HCT116 (cell line): ENCODE results near the gene NFKBIA. TPM values are rescaled to one million over a fixed set of nuclear protein-coding genes. Genes with fewer than 3 reads are reported as not detected.

Source experiments
- ATAC-seq: fragments of 200-7000 bp; cut with Tn5 transposase; 2 replicates; pipeline ENCODE4 v1.9.1; 2020; ENCODE audit warnings: mild to moderate bottlenecking, moderate library complexity
- BruUV-seq: library from RNA; stranded (reverse); fragments of 400-500 nt; replicated peaks from 2 replicates; lab custom pipeline; 2021; lab: Mats Ljungman, UMichigan
- CTCF ChIA-PET: fragments of 300-600 bp; sonication (Branson Sonifier 250); formaldehyde crosslinking; loops from one replicate; lab custom pipeline; 2021; ENCODE audit warnings: antibody characterized with exemption; lab: Charles Lee
- POLR2A ChIA-PET: fragments of 300-600, 350-600 bp; sonication (Branson Sonifier 250); formaldehyde crosslinking; loops from one replicate; lab custom pipeline; 2021; ENCODE audit warnings: antibody characterized with exemption; lab: Charles Lee
- RAD21 ChIA-PET, 2 experiments: fragments of 300-600 bp; sonication (Branson Sonifier 250); formaldehyde crosslinking; loops; one replicate each; lab custom pipeline; 2023; ENCODE audit warnings: low total read pairs in 2 of 2; ENCODE audit not compliant: uncharacterized antibody in 2 of 2, unreplicated experiment in 2 of 2, low non-redundant PET in 1 of 2; lab: Charles Lee
- DNase-seq: peaks from one replicate; pipeline ENCODE4 v3.0.0-alpha.2; 2010; ENCODE audit warnings: low read depth, low spot score
- H2AFZ ChIP-seq: fragments of 200-600 bp; shearing (Covaris generic), sonication (generic); 2 replicates; pipeline ENCODE4 v1.6.1; 2017; ENCODE audit warnings: low read depth, mixed run types, mixed read lengths, antibody characterized with exemption, low read length; ENCODE audit not compliant: poor library complexity, severe bottlenecking
- H3K27ac ChIP-seq: 2 replicates; pipeline ENCODE4 v1.5.1; 2012; ENCODE audit warnings: low read depth, low read length
- H3K27me3 ChIP-seq: fragments of 200-600 bp; sonication (generic); 2 replicates; pipeline ENCODE4 v1.6.1; 2016; ENCODE audit warnings: mixed run types, low read length, mixed read lengths; ENCODE audit not compliant: insufficient read depth
- H3K36me3 ChIP-seq, 2 experiments: fragments of 200-500 bp in 1 of 2; fragments of 200-600 bp in 1 of 2; sonication (Bioruptor generic) in 1 of 2; sonication (generic) in 1 of 2; 2 replicates each; pipeline versions ENCODE4 v1.5.1 to v1.6.1; 2014 to 2016; ENCODE audit warnings: low read length in 2 of 2, inconsistent platforms in 1 of 2, mixed read lengths in 1 of 2, mixed run types in 1 of 2; ENCODE audit not compliant: insufficient read depth in 2 of 2, control insufficient read depth in 1 of 2
- H3K4me1 ChIP-seq, 2 experiments: fragments of 200-600 bp in 1 of 2; sonication (generic) in 1 of 2; 2 replicates each; pipeline versions ENCODE4 v1.5.1 to v1.6.1; 2012 to 2017; ENCODE audit warnings: low read length in 2 of 2, inconsistent platforms in 1 of 2, mild to moderate bottlenecking in 1 of 2, mixed read lengths in 1 of 2, mixed run types in 1 of 2, moderate library complexity in 1 of 2; ENCODE audit not compliant: insufficient read depth in 2 of 2, control insufficient read depth in 1 of 2
- H3K4me2 ChIP-seq: fragments of 200-600 bp; sonication (generic); 2 replicates; pipeline ENCODE4 v1.6.1; 2017; ENCODE audit warnings: mixed run types, low read length, mixed read lengths
- H3K4me3 ChIP-seq, 2 experiments: fragments of 200-600 bp in 1 of 2; sonication (generic) in 1 of 2; replicated peaks in 1 of 2; 2 replicates each; pipeline ENCODE4 v1.5.1; 2011 to 2016; ENCODE audit warnings: low read length in 2 of 2, control low read depth in 1 of 2, low read depth in 1 of 2, mild to moderate bottlenecking in 1 of 2, mixed read lengths in 1 of 2, mixed run types in 1 of 2
- H3K79me2 ChIP-seq: fragments of 200-600 bp; sonication (generic); 2 replicates; pipeline ENCODE4 v1.6.1; 2017; ENCODE audit warnings: mild to moderate bottlenecking, mixed run types, low read length, moderate library complexity, mixed read lengths; ENCODE audit not compliant: insufficient read depth
- H3K9ac ChIP-seq: fragments of 200-600 bp; sonication (generic); 2 replicates; pipeline ENCODE4 v1.6.1; 2016; ENCODE audit warnings: low read length, mixed read lengths
- H3K9me2 ChIP-seq: fragments of 200-600 bp; sonication (generic), shearing (Covaris generic); 2 replicates; pipeline ENCODE4 v1.6.1; 2017; ENCODE audit warnings: mixed run types, mild to moderate bottlenecking, moderate library complexity; ENCODE audit not compliant: insufficient read depth
- H3K9me3 ChIP-seq, 2 experiments: fragments of 200-500 bp in 1 of 2; fragments of 200-600 bp in 1 of 2; sonication (Bioruptor generic) in 1 of 2; sonication (generic) in 1 of 2; 2 replicates each; pipeline ENCODE4 v1.6.1; 2014 to 2017; ENCODE audit warnings: low read length in 2 of 2, mixed read lengths in 2 of 2, inconsistent platforms in 1 of 2, low read depth in 1 of 2, mild to moderate bottlenecking in 1 of 2, mixed run types in 1 of 2, moderate library complexity in 1 of 2; ENCODE audit not compliant: control insufficient read depth in 1 of 2, insufficient read depth in 1 of 2
- H4K20me1 ChIP-seq: fragments of 200-600 bp; sonication (generic), shearing (Covaris generic); 2 replicates; pipeline ENCODE4 v1.6.1; 2017; ENCODE audit warnings: mixed run types, mild to moderate bottlenecking, moderate library complexity; ENCODE audit not compliant: insufficient read depth
- CEBPB ChIP-seq: IDR thresholded peaks from 2 replicates; pipeline ENCODE4 v1.6.1; 2012; ENCODE audit warnings: low read depth
- CTCF ChIP-seq, 3 experiments: fragments of 200-600 bp in 1 of 3; sonication (generic) in 1 of 3; IDR thresholded peaks in 2 of 3; conservative IDR thresholded peaks in 1 of 3; 2 replicates each; pipeline ENCODE4 v1.5.1; 2012 to 2017; ENCODE audit warnings: low read depth in 2 of 3, low read length in 2 of 3, antibody characterized with exemption in 1 of 3, borderline replicate concordance in 1 of 3, control low read depth in 1 of 3, mild to moderate bottlenecking in 1 of 3, mixed read lengths in 1 of 3, mixed run types in 1 of 3, moderate library complexity in 1 of 3; ENCODE audit not compliant: insufficient read depth in 1 of 3
- ELF1 ChIP-seq: IDR thresholded peaks from 2 replicates; pipeline ENCODE4 v1.6.1; 2012; ENCODE audit warnings: low read depth, borderline replicate concordance
- FOSL1 ChIP-seq: IDR thresholded peaks from 2 replicates; pipeline ENCODE4 v1.6.1; 2012; ENCODE audit warnings: low read depth
- POLR2A ChIP-seq: IDR thresholded peaks from 2 replicates; pipeline ENCODE4 v1.7.0; 2011; ENCODE audit warnings: borderline replicate concordance; ENCODE audit not compliant: insufficient read depth, insufficient read length; ENCODE audit errors: extremely low read depth
- SIN3A ChIP-seq: IDR thresholded peaks from 2 replicates; pipeline ENCODE4 v1.6.1; 2012; ENCODE audit warnings: low read depth
- SP1 ChIP-seq: IDR thresholded peaks from 2 replicates; pipeline ENCODE4 v1.6.1; 2012; ENCODE audit warnings: low read depth
- TCF7L2 ChIP-seq: IDR thresholded peaks from 2 replicates; pipeline ENCODE4 v1.7.0; 2011; ENCODE audit warnings: borderline replicate concordance, inconsistent platforms; ENCODE audit not compliant: insufficient read depth, insufficient read length; ENCODE audit errors: extremely low read depth
- ZNF274 ChIP-seq: fragments of 200-500 bp; sonication (Bioruptor generic); IDR thresholded peaks from 2 replicates; pipeline ENCODE4 v1.6.1; 2014; ENCODE audit warnings: mild to moderate bottlenecking, low read depth, low read length, inconsistent platforms
- intact Hi-C: fragments of 100-400 bp; cut with micrococcal nuclease; formaldehyde crosslinking; loops from 2 replicates; pipeline ENCODE4 v1.10.0; 2022
- total RNA-seq: library from RNA; stranded (reverse); gene quantifications from one replicate; pipeline ENCODE4 v1.2.1, GENCODE V29; 2021; ENCODE audit not compliant: unreplicated experiment
- TF ChIP-seq, protein P1 (sequence below): IDR thresholded peaks from 2 replicates; pipeline ENCODE4 v1.6.1; 2011; ENCODE audit warnings: mild to moderate bottlenecking, low read length, moderate library complexity; ENCODE audit not compliant: insufficient replicate concordance; ENCODE audit errors: extremely low read depth

The NFKBIA gene
- total RNA-seq, 1 experiment from 2014 or later: 42.6 TPM

DNA sequence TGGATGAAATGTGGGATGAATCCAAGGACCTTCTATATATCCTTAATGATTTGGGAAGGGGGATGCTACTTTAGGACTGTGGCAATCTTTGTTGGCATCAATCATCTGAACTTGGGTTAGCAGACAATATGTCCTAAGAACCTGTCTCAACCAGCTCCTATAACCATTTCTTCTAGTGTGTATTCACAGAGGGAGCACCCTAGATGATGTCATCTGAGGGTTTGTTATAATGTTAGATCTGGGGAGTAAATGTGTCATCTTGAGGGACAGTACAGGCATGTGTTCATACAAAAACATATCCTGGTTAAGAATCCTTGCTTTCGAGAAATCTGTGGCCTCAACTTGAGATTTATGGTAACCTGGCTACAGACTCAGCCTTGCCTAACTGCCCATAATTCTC is 41.9 kb upstream of the NFKBIA start:
- no peaks in the 10 kb centered on the region for H3K9me3 ChIP-seq
- H3K4me2 ChIP-seq: no peak overlapping the region
- H2AFZ ChIP-seq: no peak overlapping the region
- ChIA-PET POLR2A (no interaction called here), RAD21 (no interaction called here), CTCF (no interaction called here)
- H3K9ac ChIP-seq: no peak overlapping the region
- H3K27ac ChIP-seq: no peak overlapping the region
- no peaks in the 10 kb centered on the region for H3K79me2 ChIP-seq
- DNase-seq (no peak), ATAC-seq (no peak)
- H3K27me3 ChIP-seq: no peaks in the 10 kb centered on the region
- no peaks in the 10 kb centered on the region for H3K9me2 ChIP-seq
- no peaks in the 10 kb centered on the region for H4K20me1 ChIP-seq
- no peaks in the 10 kb centered on the region for H3K36me3 ChIP-seq
- TF ChIP-seq SIN3A: no peak
- TF ChIP-seq ELF1: no peak
- no peak for TF ChIP-seq CEBPB
- TF ChIP-seq CTCF (IDR thresholded peaks at IDR 0.05 in 2 of 3, conservative IDR thresholded peaks at IDR 0.05 in 1 of 3; ENCODE audit: borderline replicate concordance in 1 of 3, insufficient read depth in 1 of 3, low read depth in 2 of 3, low read length in 2 of 3): no peak
- no peak for TF ChIP-seq FOSL1
- no peak for TF ChIP-seq SP1
- no peak for TF ChIP-seq POLR2A
- BruUV-seq: no TSS peak
- no peak overlapping the region for H3K4me3 ChIP-seq
- H3K4me1 ChIP-seq: no peaks in the 10 kb centered on the region
- intact Hi-C loops: no loop called here

DNA sequence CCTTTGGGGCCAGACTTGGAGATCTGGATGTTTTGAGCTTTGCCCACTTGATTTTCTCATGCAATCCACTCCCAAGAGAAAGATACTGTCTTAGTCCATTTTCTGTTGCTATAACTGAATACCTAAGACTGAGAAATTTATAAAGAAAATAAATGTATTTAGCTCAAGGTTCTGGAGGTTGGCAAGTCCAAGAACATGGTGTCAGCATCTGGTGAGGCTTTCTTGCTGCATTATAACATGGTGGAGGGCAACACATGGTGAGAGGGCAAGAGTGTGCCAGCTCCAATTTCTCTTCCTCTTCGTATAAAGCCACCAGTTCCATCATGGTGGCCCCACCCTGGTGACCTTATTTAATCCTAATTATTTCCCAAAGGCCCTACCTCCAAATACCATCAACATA is 39.6 kb upstream of the NFKBIA start:
- H2AFZ ChIP-seq: no peak overlapping the region
- TF ChIP-seq TCF7L2 (no peak), ZNF274 (no peak), CEBPB (no peak), SP1 (no peak)
- TF ChIP-seq, protein P1, sequence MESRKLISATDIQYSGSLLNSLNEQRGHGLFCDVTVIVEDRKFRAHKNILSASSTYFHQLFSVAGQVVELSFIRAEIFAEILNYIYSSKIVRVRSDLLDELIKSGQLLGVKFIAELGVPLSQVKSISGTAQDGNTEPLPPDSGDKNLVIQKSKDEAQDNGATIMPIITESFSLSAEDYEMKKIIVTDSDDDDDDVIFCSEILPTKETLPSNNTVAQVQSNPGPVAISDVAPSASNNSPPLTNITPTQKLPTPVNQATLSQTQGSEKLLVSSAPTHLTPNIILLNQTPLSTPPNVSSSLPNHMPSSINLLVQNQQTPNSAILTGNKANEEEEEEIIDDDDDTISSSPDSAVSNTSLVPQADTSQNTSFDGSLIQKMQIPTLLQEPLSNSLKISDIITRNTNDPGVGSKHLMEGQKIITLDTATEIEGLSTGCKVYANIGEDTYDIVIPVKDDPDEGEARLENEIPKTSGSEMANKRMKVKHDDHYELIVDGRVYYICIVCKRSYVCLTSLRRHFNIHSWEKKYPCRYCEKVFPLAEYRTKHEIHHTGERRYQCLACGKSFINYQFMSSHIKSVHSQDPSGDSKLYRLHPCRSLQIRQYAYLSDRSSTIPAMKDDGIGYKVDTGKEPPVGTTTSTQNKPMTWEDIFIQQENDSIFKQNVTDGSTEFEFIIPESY: no peak
- no peak for DNase-seq
- H3K79me2 ChIP-seq: no peaks in the 10 kb centered on the region
- POLR2A ChIA-PET: no interaction called here
- H3K4me2 ChIP-seq: no peak overlapping the region
- no peak for ATAC-seq
- CTCF ChIA-PET: no interaction called here
- RAD21 ChIA-PET: no interaction called here
- intact Hi-C loops: no loop called here
- H3K9me2 ChIP-seq: no peaks in the 10 kb centered on the region
- H3K4me3 ChIP-seq: no peak overlapping the region
- H3K27me3 ChIP-seq: no peaks in the 10 kb centered on the region
- no peak overlapping the region for H3K27ac ChIP-seq
- H3K36me3 ChIP-seq: no peaks in the 10 kb centered on the region
- no peak overlapping the region for H3K9ac ChIP-seq
- BruUV-seq: no TSS peak
- H3K9me3 ChIP-seq: no peaks in the 10 kb centered on the region
- H3K4me1 ChIP-seq: no peaks in the 10 kb centered on the region
- no peaks in the 10 kb centered on the region for H4K20me1 ChIP-seq
